HFFc6 (cell line): Measurements from ENCODE around the gene STK39. TPM values are rescaled to one million over a fixed set of nuclear protein-coding genes. Genes with fewer than 3 reads are reported as not detected.

Experiments used
- DNase-seq: peaks from one replicate; pipeline ENCODE4 v3.0.0-alpha.2; 2018
- H3K27ac Mint-ChIP-seq: 2 replicates; pipeline ENCODE4 v1.8.0; 2020; ENCODE audit warnings: mild to moderate bottlenecking, mixed read lengths
- H3K27me3 Mint-ChIP-seq: 2 replicates; pipeline ENCODE4 v1.8.0; 2021; ENCODE audit warnings: mild to moderate bottlenecking, moderate library complexity, mixed read lengths; ENCODE audit not compliant: insufficient read depth
- H3K36me3 Mint-ChIP-seq: 2 replicates; pipeline ENCODE4 v1.8.0; 2021; ENCODE audit warnings: low read depth, mixed read lengths
- H3K4me1 Mint-ChIP-seq: 2 replicates; pipeline ENCODE4 v1.8.0; 2020; ENCODE audit warnings: low read depth, mixed read lengths
- H3K4me3 Mint-ChIP-seq: 2 replicates; pipeline ENCODE4 v1.8.0; 2020; ENCODE audit warnings: mild to moderate bottlenecking, moderate library complexity, mixed read lengths
- H3K9me3 Mint-ChIP-seq: 2 replicates; pipeline ENCODE4 v1.8.0; 2020; ENCODE audit warnings: mild to moderate bottlenecking, mixed read lengths
- CTCF ChIP-seq: fragments of 200-600 bp; sonication (generic); IDR thresholded peaks from 2 replicates; pipeline ENCODE4 v1.5.0; 2021; ENCODE audit warnings: antibody characterized with exemption, mild to moderate bottlenecking
- total RNA-seq, 6 experiments: library from RNA; stranded (reverse); fragmentation: NEBNext Ultra II Directional; extraction: Animal tissue kit (Norgen Biotek cat#: 25700); gene quantifications; 2 replicates in 1 of 6; 3 replicates in 5 of 6; pipeline ENCODE4 v1.2.3, GENCODE V29; 2021

Gene STK39
- total RNA-seq, 6 experiments from 2014 or later, result 27.7 to 36.4 (median 33.4) TPM

- Mint-ChIP-seq H3K27me3 (peaks cover 1% of the 10 kb centered on the region; the same call in 1 of the 2 replicates), H3K27ac (no peak overlapping the region), H3K4me1 (peaks cover 39% of the 10 kb centered on the region), H3K4me3 (no peak overlapping the region), H3K9me3 (no peaks in the 10 kb centered on the region), H3K36me3 (peaks cover 26% of the 10 kb centered on the region)
- TF ChIP-seq CTCF, result no peak
- no peak for DNase-seq
These were observed 46.3 kb downstream of the STK39 start for GRCh38 chr2:168200930-168201583.

- peaks cover 23% of the 10 kb centered on the region for H3K36me3 Mint-ChIP-seq
- peaks cover 54% of the 10 kb centered on the region for H3K4me1 Mint-ChIP-seq
- DNase-seq, result peak; percentile 45
- H3K27ac Mint-ChIP-seq, result peak overlapping the region; percentile 59
- no peak for TF ChIP-seq CTCF
- H3K4me3 Mint-ChIP-seq, result no peak overlapping the region
- no peaks in the 10 kb centered on the region for H3K27me3 Mint-ChIP-seq
- no peaks in the 10 kb centered on the region for H3K9me3 Mint-ChIP-seq
These were observed 48.8 kb downstream of the STK39 start for GRCh38 chr2:168198476-168199207.

GRCh38 chr2:168196764-168197180 lies 50.6 kb downstream of the STK39 start:
- Mint-ChIP-seq H3K27me3 (no peaks in the 10 kb centered on the region), H3K36me3 (peaks cover 10% of the 10 kb centered on the region), H3K4me3 (no peak overlapping the region), H3K4me1 (peaks cover 65% of the 10 kb centered on the region), H3K27ac (no peak overlapping the region), H3K9me3 (no peaks in the 10 kb centered on the region)
- no peak for DNase-seq
- TF ChIP-seq CTCF, result no peak

- no peak overlapping the region for H3K4me3 Mint-ChIP-seq
- peaks cover 10% of the 10 kb centered on the region for H3K36me3 Mint-ChIP-seq
- no peak for TF ChIP-seq CTCF
- H3K4me1 Mint-ChIP-seq, result peaks cover 69% of the 10 kb centered on the region
- H3K27ac Mint-ChIP-seq, result no peak overlapping the region
- H3K27me3 Mint-ChIP-seq, result peaks cover 1% of the 10 kb centered on the region; the same call in 1 of the 2 replicates
- no peaks in the 10 kb centered on the region for H3K9me3 Mint-ChIP-seq
- peak; percentile 25 for DNase-seq
These were observed 52.4 kb downstream of the STK39 start for GRCh38 chr2:168194784-168195522.

GRCh38 chr2:168192839-168193616 lies 54.4 kb downstream of the STK39 start:
- Mint-ChIP-seq H3K27ac (peak overlapping the region; percentile 54; the same call in 1 of the 2 replicates), H3K4me3 (no peak overlapping the region)
- no peak for DNase-seq

More at GRCh38 chr2:168192839-168193616, 54.4 kb downstream of the STK39 start:
- TF ChIP-seq CTCF, result no peak
- no peaks in the 10 kb centered on the region for H3K9me3 Mint-ChIP-seq
- peaks cover 2% of the 10 kb centered on the region; the same call in 1 of the 2 replicates for H3K27me3 Mint-ChIP-seq
- H3K4me1 Mint-ChIP-seq, result peaks cover 67% of the 10 kb centered on the region
- peaks cover 10% of the 10 kb centered on the region for H3K36me3 Mint-ChIP-seq
